ENCODE results near the gene USP17L21.
"Not testable (repeated sequence)": the region's sequence is repeated elsewhere in the genome, so short reads cannot be mapped to it uniquely, and the experiment has no call there.

DNA sequence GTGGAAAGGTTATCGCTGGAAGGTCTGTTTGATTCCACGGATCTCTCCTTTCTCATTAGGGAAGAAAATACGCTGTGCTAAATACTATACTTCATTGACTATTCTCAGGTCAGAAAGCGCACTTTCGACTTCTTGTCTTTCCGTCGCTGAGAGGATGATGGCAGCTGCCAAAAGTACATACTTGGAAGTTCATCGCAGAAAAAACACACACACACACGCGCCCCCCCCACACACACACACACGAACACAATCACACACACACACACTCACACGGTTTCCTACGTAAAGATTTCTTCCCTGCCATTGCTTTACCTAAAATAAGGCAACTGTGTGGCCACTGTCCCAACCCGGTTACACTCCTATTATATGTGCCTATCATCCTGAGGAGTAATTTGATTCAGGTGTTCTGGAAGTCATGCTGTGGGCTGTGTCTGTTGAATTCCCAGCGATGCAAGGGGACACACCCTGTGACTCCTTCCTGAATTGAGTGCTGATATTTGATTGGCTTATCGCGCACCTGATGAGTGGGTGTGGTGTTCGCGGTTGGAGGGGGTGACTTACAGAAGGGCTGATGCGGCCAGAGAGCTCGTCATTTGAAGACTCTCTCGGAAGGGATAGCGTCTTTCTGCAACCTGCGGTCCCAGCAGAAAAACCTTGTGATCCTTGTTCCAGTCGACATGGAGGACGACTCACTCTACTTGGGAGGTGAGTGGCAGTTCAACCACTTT lies 14.6 kb upstream of the USP17L21 start, which contains the start of gene USP17L18:
- not testable (repeated sequence) for TF ChIP-seq CEBPB (IDR thresholded peaks at IDR 0.05); EGR1 (IDR thresholded peaks at IDR 0.05); TEAD4 (IDR thresholded peaks at IDR 0.05); EP300 (IDR thresholded peaks at IDR 0.05; ENCODE audit: borderline replicate concordance); TAF1 (IDR thresholded peaks at IDR 0.05; ENCODE audit: low read depth); RAD21 (IDR thresholded peaks at IDR 0.05; ENCODE audit: low read depth); YY1 (IDR thresholded peaks at IDR 0.05; ENCODE audit: low read depth); TCF12 (IDR thresholded peaks at IDR 0.05; ENCODE audit: low read depth); CREB1 (IDR thresholded peaks at IDR 0.05; ENCODE audit: low read depth); ZBTB7A (IDR thresholded peaks at IDR 0.05; ENCODE audit: low read depth)
- TF ChIP-seq, protein P1, sequence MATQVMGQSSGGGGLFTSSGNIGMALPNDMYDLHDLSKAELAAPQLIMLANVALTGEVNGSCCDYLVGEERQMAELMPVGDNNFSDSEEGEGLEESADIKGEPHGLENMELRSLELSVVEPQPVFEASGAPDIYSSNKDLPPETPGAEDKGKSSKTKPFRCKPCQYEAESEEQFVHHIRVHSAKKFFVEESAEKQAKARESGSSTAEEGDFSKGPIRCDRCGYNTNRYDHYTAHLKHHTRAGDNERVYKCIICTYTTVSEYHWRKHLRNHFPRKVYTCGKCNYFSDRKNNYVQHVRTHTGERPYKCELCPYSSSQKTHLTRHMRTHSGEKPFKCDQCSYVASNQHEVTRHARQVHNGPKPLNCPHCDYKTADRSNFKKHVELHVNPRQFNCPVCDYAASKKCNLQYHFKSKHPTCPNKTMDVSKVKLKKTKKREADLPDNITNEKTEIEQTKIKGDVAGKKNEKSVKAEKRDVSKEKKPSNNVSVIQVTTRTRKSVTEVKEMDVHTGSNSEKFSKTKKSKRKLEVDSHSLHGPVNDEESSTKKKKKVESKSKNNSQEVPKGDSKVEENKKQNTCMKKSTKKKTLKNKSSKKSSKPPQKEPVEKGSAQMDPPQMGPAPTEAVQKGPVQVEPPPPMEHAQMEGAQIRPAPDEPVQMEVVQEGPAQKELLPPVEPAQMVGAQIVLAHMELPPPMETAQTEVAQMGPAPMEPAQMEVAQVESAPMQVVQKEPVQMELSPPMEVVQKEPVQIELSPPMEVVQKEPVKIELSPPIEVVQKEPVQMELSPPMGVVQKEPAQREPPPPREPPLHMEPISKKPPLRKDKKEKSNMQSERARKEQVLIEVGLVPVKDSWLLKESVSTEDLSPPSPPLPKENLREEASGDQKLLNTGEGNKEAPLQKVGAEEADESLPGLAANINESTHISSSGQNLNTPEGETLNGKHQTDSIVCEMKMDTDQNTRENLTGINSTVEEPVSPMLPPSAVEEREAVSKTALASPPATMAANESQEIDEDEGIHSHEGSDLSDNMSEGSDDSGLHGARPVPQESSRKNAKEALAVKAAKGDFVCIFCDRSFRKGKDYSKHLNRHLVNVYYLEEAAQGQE (IDR thresholded peaks at IDR 0.05; ENCODE audit: low read depth) = not testable (repeated sequence)
- TF ChIP-seq, protein P2, sequence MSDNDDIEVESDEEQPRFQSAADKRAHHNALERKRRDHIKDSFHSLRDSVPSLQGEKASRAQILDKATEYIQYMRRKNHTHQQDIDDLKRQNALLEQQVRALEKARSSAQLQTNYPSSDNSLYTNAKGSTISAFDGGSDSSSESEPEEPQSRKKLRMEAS (IDR thresholded peaks at IDR 0.05) = not testable (repeated sequence)
- TF ChIP-seq, protein P3, sequence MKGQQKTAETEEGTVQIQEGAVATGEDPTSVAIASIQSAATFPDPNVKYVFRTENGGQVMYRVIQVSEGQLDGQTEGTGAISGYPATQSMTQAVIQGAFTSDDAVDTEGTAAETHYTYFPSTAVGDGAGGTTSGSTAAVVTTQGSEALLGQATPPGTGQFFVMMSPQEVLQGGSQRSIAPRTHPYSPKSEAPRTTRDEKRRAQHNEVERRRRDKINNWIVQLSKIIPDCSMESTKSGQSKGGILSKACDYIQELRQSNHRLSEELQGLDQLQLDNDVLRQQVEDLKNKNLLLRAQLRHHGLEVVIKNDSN (IDR thresholded peaks at IDR 0.05) = not testable (repeated sequence)
